GM12878 (cell line): Measurements from ENCODE around the gene PCED1B. TPM values are rescaled to one million over a fixed set of nuclear protein-coding genes. Genes with fewer than 3 reads are reported as not detected.

Experiments used
- ATAC-seq: fragments of 200-7000 bp; cut with Tn5 transposase; 3 replicates; pipeline ENCODE4 v1.9.1; 2020; ENCODE audit warnings: mild to moderate bottlenecking, moderate library complexity
- BruUV-seq: library from RNA; stranded (reverse); fragments of 400-500 nt; replicated peaks from 2 replicates; lab custom pipeline; 2021; lab: Mats Ljungman, UMichigan
- CTCF ChIA-PET: fragments of 300-600 bp; sonication (Branson Sonifier 250); formaldehyde crosslinking; extraction: SDS; loops from one replicate; lab custom pipeline; 2021; ENCODE audit warnings: inconsistent platforms; lab: Yijun Ruan, JAX
- POLR2A ChIA-PET: fragments of 350-600 bp; formaldehyde crosslinking; extraction: SDS; loops from one replicate; lab custom pipeline; 2021; ENCODE audit warnings: inconsistent platforms; lab: Charles Lee
- RAD21 ChIA-PET: fragments of 300-600 bp; sonication (Branson Sonifier 250); formaldehyde crosslinking; loops from one replicate; lab custom pipeline; 2023; ENCODE audit warnings: antibody characterized with exemption; ENCODE audit not compliant: unreplicated experiment; lab: Charles Lee
- SMC1A ChIA-PET: fragments of 300-600 bp; sonication (Branson Sonifier 250); formaldehyde crosslinking; loops from one replicate; lab custom pipeline; 2023; ENCODE audit not compliant: unreplicated experiment, uncharacterized antibody; lab: Charles Lee
- DNase-seq: peaks from one replicate; pipeline ENCODE4 v3.0.0-alpha.2; 2011; ENCODE audit warnings: low read depth, low spot score
- FAIRE-seq: peaks from 3 replicates; lab custom pipeline; 2011; peaks lifted over from hg19 to GRCh38; lab: Jason Lieb, UNC
- H2AFZ ChIP-seq: 2 replicates; pipeline ENCODE4 v1.6.0; 2011; ENCODE audit warnings: low read depth, low read length, control low read depth; ENCODE audit not compliant: control insufficient read depth
- H3K27ac ChIP-seq: 2 replicates; pipeline ENCODE4 v1.5.1; 2011; ENCODE audit warnings: control low read depth; ENCODE audit not compliant: control insufficient read depth, insufficient read depth
- H3K27me3 ChIP-seq, 2 experiments: replicated peaks in 1 of 2; 2 replicates each; pipeline versions ENCODE4 v1.6.0 to v1.6.1; 2011; ENCODE audit warnings: low read length in 1 of 2; ENCODE audit not compliant: control insufficient read depth in 2 of 2, insufficient read depth in 2 of 2
- H3K36me3 ChIP-seq, 2 experiments: 2 replicates each; pipeline ENCODE4 v1.5.1; 2011; ENCODE audit warnings: low read length in 1 of 2; ENCODE audit not compliant: control insufficient read depth in 2 of 2, insufficient read depth in 2 of 2
- H3K4me1 ChIP-seq: 2 replicates; pipeline ENCODE4 v1.6.1; 2011; ENCODE audit warnings: mild to moderate bottlenecking, low read length, moderate library complexity, mixed read lengths; ENCODE audit not compliant: control insufficient read depth, insufficient read depth
- H3K4me2 ChIP-seq: 2 replicates; pipeline ENCODE4 v1.6.0; 2011; ENCODE audit warnings: control low read depth; ENCODE audit not compliant: control insufficient read depth, insufficient read depth
- H3K4me3 ChIP-seq: fragments of 200-600 bp; sonication (generic); 2 replicates; pipeline ENCODE4 v1.5.1; 2016
- H3K79me2 ChIP-seq: 2 replicates; pipeline ENCODE4 v1.6.0; 2011; ENCODE audit warnings: low read length; ENCODE audit not compliant: control insufficient read depth, insufficient read depth
- H3K9ac ChIP-seq: 2 replicates; pipeline ENCODE4 v1.8.0; 2011; ENCODE audit warnings: low read length, control low read depth, mixed read lengths; ENCODE audit not compliant: control insufficient read depth, insufficient read depth
- H3K9me3 ChIP-seq: replicated peaks from 3 replicates; pipeline ENCODE4 v1.5.1; 2011; ENCODE audit warnings: mild to moderate bottlenecking, low read length; ENCODE audit not compliant: control insufficient read depth, insufficient read depth
- H4K20me1 ChIP-seq: 2 replicates; pipeline ENCODE4 v1.6.0; 2011; ENCODE audit not compliant: control insufficient read depth, insufficient read depth
- CEBPB ChIP-seq, 2 experiments: fragments of 150-350 bp in 1 of 2; IDR thresholded peaks; 2 replicates each; pipeline ENCODE4 v1.6.1; 2012 to 2014; ENCODE audit warnings: low read depth in 2 of 2, low read length in 2 of 2, borderline replicate concordance in 1 of 2, inconsistent platforms in 1 of 2
- HCFC1 ChIP-seq: fragments of 150-350 bp; IDR thresholded peaks from 2 replicates; pipeline ENCODE4 v1.6.1; 2014; ENCODE audit warnings: low read length
- HDAC6 ChIP-seq: fragments of 200-600 bp; sonication (generic); IDR thresholded peaks from one replicate; pipeline ENCODE4 v1.8.0; 2017; ENCODE audit warnings: antibody characterized with exemption; ENCODE audit not compliant: unreplicated experiment
- MYC ChIP-seq: IDR thresholded peaks from 2 replicates; pipeline ENCODE4 v1.6.1; 2011; ENCODE audit warnings: mild to moderate bottlenecking, low read length, moderate library complexity, inconsistent platforms; ENCODE audit not compliant: insufficient read depth, insufficient replicate concordance, insufficient read length, severe bottlenecking
- NFYB ChIP-seq: IDR thresholded peaks from 2 replicates; pipeline ENCODE4 v1.6.1; 2011; ENCODE audit warnings: low read depth, mild to moderate bottlenecking, low read length, improper control_type of control experiment, moderate library complexity; ENCODE audit not compliant: insufficient read depth
- PRDM15 ChIP-seq: fragments of 450-650 bp; formaldehyde crosslinking; IDR thresholded peaks from 2 replicates; pipeline ENCODE4 v1.4.0; 2020; ENCODE audit warnings: mild to moderate bottlenecking, moderate library complexity
- RCOR1 ChIP-seq: conservative IDR thresholded peaks from 2 replicates; pipeline ENCODE4 v1.6.1; 2012; ENCODE audit warnings: low read depth, low read length, improper control_type of control experiment
- TBL1XR1 ChIP-seq: IDR thresholded peaks from 2 replicates; pipeline ENCODE4 v1.6.1; 2012; ENCODE audit warnings: low read depth, low read length, improper control_type of control experiment
- ZNF687 ChIP-seq: fragments of 450-650 bp; IDR thresholded peaks from 2 replicates; pipeline ENCODE4 v1.6.1; 2017; ENCODE audit warnings: mild to moderate bottlenecking, moderate library complexity
- WGBS: methylation state at CpG from one replicate; pipeline ENCODE4 v1.1.6; 2016; ENCODE audit warnings: low lambda C conversion rate; ENCODE audit not compliant: insufficient replicate concordance, insufficient coverage; ENCODE audit errors: missing lambda C conversion rate; 5-methylcytosine and 5-hydroxymethylcytosine counted together
- in situ Hi-C: fragments of 300-500 bp; cut with MboI; formaldehyde crosslinking; loops from 9 replicates; pipeline ENCODE4 v1.14.3; 2018; ENCODE audit warnings: mixed read lengths
- intact Hi-C: fragments of 100-400 bp; cut with micrococcal nuclease; formaldehyde crosslinking; loops from one replicate; pipeline ENCODE4 v1.14.2; 2022; ENCODE audit not compliant: unreplicated experiment
- polyA plus RNA-seq, 11 experiments: library from polyadenylated mRNA; depleted of rRNA in 4 of 11; unstranded in 6 of 11; stranded (reverse) in 5 of 11; fragments of >200 nt; fragmentation: Nextera tagmentation in 4 of 11; fragmentation: Illumina TruSeq in 1 of 11; extraction: Ambion mirVana in 4 of 11; extraction: Trizol in 1 of 11; gene quantifications; 1 replicate in 1 of 11; 2 replicates in 10 of 11; pipeline versions ENCODE4 v1.2.1 to v1.2.3, GENCODE V29; 2011 to 2016; ENCODE audit warnings: inconsistent platforms in 2 of 11, missing spikeins in 2 of 11, low read depth in 1 of 11
- total RNA-seq, 4 experiments: library from RNA; depleted of rRNA in 3 of 4; stranded (reverse); fragments of >200 nt in 3 of 4; fragmentation: Illumina TruSeq in 1 of 4; extraction: Trizol in 1 of 4; gene quantifications; 2 replicates each; pipeline versions ENCODE4 v1.2.1 to v1.2.3, GENCODE V29; 2013 to 2021

The PCED1B gene
- total and polyA plus RNA-seq, 10 of the 15 experiments (the other 5 are each of a cell fraction or from before 2014, with no cell fraction given): 0.80 to 8.8 (median 3.0) TPM

GRCh38 chr12:47273191-47273626, 193.8 kb downstream of the PCED1B start:
- Histone ChIP-seq H3K27ac (no peak overlapping the region), H3K27me3 (peaks cover 0 to 9% of the 10 kb centered on the region in 2 experiments; a peak in 2 of 4 replicates), H3K9me3 (no peaks in the 10 kb centered on the region), H3K4me2 (no peak overlapping the region), H4K20me1 (no peaks in the 10 kb centered on the region), H3K9ac (no peak overlapping the region), H2AFZ (no peak overlapping the region), H3K4me1 (peaks cover 22% of the 10 kb centered on the region), H3K4me3 (no peak overlapping the region), H3K79me2 (no peaks in the 10 kb centered on the region), H3K36me3 (no peaks in the 10 kb centered on the region)
- SMC1A ChIA-PET: no interaction called here
- no peak for ATAC-seq
- CTCF ChIA-PET: interaction anchor here (0.6 to 1.1 kb wide), 2 partner anchors 55 to 139 kb away, joined by 3 to 4 read pairs; no protein-coding TSS in a partner anchor
- no peak for DNase-seq
- RAD21 ChIA-PET: no interaction called here
- TF ChIP-seq ZNF687 (no peak), PRDM15 (CRISPR knock-in tag) (no peak), MYC (no peak), TBL1XR1 (no peak), CEBPB (IDR thresholded peaks at IDR 0.05; ENCODE audit: borderline replicate concordance in 1 of 2, low read depth in 2 of 2, low read length in 2 of 2) (no peak), HDAC6 (no peak), HCFC1 (no peak), NFYB (no peak), RCOR1 (no peak)
- in situ Hi-C loops: no loop called here
- 57% methylated on average over 4 of the region's 4 CpGs for WGBS
- intact Hi-C loops: no loop called here
- no TSS peak for BruUV-seq
- POLR2A ChIA-PET: no interaction called here
- no peak for FAIRE-seq
